B cell (primary cell): ENCODE measurements around the gene CACNA1H.

Experiments
- EZH2 ChIP-seq: IDR thresholded peaks from 2 replicates; pipeline ENCODE4 v1.6.1; 2012; ENCODE audit warnings: borderline replicate concordance, low read depth, mild to moderate bottlenecking, moderate library complexity, low read length; ENCODE audit not compliant: insufficient read depth, poor library complexity, severe bottlenecking
- TF ChIP-seq, protein P1 (sequence below): fragments of 200-600 bp; IDR thresholded peaks from one replicate; pipeline ENCODE4 v1.8.0; 2022; ENCODE audit warnings: antibody characterized with exemption, mild to moderate bottlenecking

DNA sequence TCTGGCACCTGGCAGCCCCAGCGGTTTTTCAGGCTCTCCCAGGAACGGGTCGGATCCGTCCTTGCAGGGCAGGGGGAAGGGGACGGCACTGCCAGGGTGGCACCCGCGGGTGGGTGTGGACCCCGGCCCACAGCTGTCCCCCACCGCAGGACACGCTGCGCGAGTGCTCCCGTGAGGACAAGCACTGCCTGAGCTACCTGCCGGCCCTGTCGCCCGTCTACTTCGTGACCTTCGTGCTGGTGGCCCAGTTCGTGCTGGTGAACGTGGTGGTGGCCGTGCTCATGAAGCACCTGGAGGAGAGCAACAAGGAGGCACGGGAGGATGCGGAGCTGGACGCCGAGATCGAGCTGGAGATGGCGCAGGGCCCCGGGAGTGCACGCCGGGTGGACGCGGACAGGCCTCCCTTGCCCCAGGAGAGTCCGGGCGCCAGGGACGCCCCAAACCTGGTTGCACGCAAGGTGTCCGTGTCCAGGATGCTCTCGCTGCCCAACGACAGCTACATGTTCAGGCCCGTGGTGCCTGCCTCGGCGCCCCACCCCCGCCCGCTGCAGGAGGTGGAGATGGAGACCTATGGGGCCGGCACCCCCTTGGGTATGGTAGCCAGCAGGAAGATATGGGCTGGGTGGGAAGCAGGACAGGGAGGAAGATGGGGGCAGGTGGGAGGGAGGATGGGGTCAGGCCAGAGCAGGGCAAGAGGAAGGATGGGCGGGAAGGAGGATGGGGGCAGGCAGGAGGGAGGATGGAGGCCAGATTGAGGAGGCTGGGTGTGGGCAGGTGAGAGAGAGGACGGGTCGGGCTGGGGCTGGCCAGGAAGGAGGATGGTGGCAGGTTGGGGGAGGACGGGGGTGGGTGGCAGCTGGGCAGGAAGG, 65.4 kb downstream of the CACNA1H start:
- TF ChIP-seq EZH2 = no peak
- TF ChIP-seq, protein P1, sequence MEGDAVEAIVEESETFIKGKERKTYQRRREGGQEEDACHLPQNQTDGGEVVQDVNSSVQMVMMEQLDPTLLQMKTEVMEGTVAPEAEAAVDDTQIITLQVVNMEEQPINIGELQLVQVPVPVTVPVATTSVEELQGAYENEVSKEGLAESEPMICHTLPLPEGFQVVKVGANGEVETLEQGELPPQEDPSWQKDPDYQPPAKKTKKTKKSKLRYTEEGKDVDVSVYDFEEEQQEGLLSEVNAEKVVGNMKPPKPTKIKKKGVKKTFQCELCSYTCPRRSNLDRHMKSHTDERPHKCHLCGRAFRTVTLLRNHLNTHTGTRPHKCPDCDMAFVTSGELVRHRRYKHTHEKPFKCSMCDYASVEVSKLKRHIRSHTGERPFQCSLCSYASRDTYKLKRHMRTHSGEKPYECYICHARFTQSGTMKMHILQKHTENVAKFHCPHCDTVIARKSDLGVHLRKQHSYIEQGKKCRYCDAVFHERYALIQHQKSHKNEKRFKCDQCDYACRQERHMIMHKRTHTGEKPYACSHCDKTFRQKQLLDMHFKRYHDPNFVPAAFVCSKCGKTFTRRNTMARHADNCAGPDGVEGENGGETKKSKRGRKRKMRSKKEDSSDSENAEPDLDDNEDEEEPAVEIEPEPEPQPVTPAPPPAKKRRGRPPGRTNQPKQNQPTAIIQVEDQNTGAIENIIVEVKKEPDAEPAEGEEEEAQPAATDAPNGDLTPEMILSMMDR = no peak
